H1 (cell line): ENCODE results near the gene ALOX5AP. TPM values are rescaled to one million over a fixed set of nuclear protein-coding genes. Genes with fewer than 3 reads are reported as not detected.

ENCODE experiments used
- CTCF ChIA-PET: fragments of 300-600 bp; sonication (Branson Sonifier 250); formaldehyde crosslinking; loops from one replicate; lab custom pipeline; 2021; ENCODE audit not compliant: partially characterized antibody; lab: Charles Lee
- POLR2A ChIA-PET: fragments of 300-600 bp; sonication (Branson Sonifier 250); formaldehyde crosslinking; loops from one replicate; lab custom pipeline; 2021; ENCODE audit warnings: inconsistent platforms; ENCODE audit not compliant: partially characterized antibody; lab: Charles Lee
- DNase-seq, 2 experiments: peaks; one replicate each; pipeline versions ENCODE4 v3.0.0 to v3.0.0-alpha.2; 2010 to 2022; ENCODE audit warnings: low spot score in 2 of 2, low read depth in 1 of 2, mixed read lengths in 1 of 2
- FAIRE-seq: peaks from 2 replicates; lab custom pipeline; 2011; peaks lifted over from hg19 to GRCh38; lab: Jason Lieb, UNC
- H2AFZ ChIP-seq: 2 replicates; pipeline ENCODE4 v1.8.1; 2012; ENCODE audit warnings: low read length, inconsistent platforms
- H2AK5ac ChIP-seq: 2 replicates; pipeline ENCODE4 v1.6.1; 2013; ENCODE audit warnings: low read depth, low read length
- H2BK120ac ChIP-seq: replicated peaks from 2 replicates; pipeline ENCODE3; 2013; ENCODE audit warnings: low read depth, low read length, inconsistent platforms
- H2BK12ac ChIP-seq: 2 replicates; pipeline ENCODE4 v1.6.1; 2013; ENCODE audit warnings: low read depth, low read length
- H2BK15ac ChIP-seq: 2 replicates; pipeline ENCODE4 v1.6.1; 2013; ENCODE audit warnings: low read length
- H2BK20ac ChIP-seq: 2 replicates; pipeline ENCODE4 v1.6.1; 2013; ENCODE audit warnings: low read length
- H2BK5ac ChIP-seq: 2 replicates; pipeline ENCODE4 v1.6.1; 2013; ENCODE audit warnings: low read depth, low read length
- H3K14ac ChIP-seq: 2 replicates; pipeline ENCODE4 v1.6.1; 2013; ENCODE audit warnings: inconsistent platforms; ENCODE audit not compliant: insufficient read length
- H3K18ac ChIP-seq: 2 replicates; pipeline ENCODE4 v1.6.1; 2013; ENCODE audit warnings: low read length; ENCODE audit errors: extremely low read depth
- H3K23ac ChIP-seq: 2 replicates; pipeline ENCODE4 v1.6.1; 2013; ENCODE audit warnings: inconsistent platforms; ENCODE audit not compliant: insufficient read length
- H3K23me2 ChIP-seq: 2 replicates; pipeline ENCODE4 v1.6.1; 2013; ENCODE audit warnings: low read depth, low read length
- H3K27ac ChIP-seq: 2 replicates; pipeline ENCODE4 v1.6.1; 2011; ENCODE audit warnings: low read depth, low read length, inconsistent platforms
- H3K27me3 ChIP-seq, 4 experiments: replicated peaks in 1 of 4; 1 replicate in 1 of 4; 2 replicates in 3 of 4; pipeline versions ENCODE4 v1.6.1 to v1.8.1; 2011 to 2013; ENCODE audit warnings: low read length in 3 of 4, mild to moderate bottlenecking in 3 of 4, inconsistent platforms in 2 of 4, mixed read lengths in 2 of 4, moderate library complexity in 1 of 4; ENCODE audit not compliant: control insufficient read depth in 3 of 4, insufficient read depth in 3 of 4; ENCODE audit errors: extremely low read depth in 1 of 4
- H3K36me3 ChIP-seq, 4 experiments: 2 replicates each; pipeline versions ENCODE4 v1.6.1 to v1.8.1; 2011 to 2013; ENCODE audit warnings: mild to moderate bottlenecking in 4 of 4, low read length in 3 of 4, moderate library complexity in 2 of 4, control low read depth in 1 of 4, inconsistent platforms in 1 of 4; ENCODE audit not compliant: insufficient read depth in 4 of 4, control insufficient read depth in 2 of 4
- H3K4ac ChIP-seq: replicated peaks from 2 replicates; pipeline ENCODE3; 2013; ENCODE audit warnings: low read length, low read depth, mixed read lengths, inconsistent platforms; ENCODE audit not compliant: insufficient read length
- H3K4me1 ChIP-seq, 4 experiments: replicated peaks in 1 of 4; 1 replicate in 1 of 4; 2 replicates in 3 of 4; pipeline versions ENCODE4 v1.6.1 to v1.8.1; 2011 to 2013; ENCODE audit warnings: low read length in 3 of 4, inconsistent platforms in 2 of 4, mixed read lengths in 1 of 4; ENCODE audit not compliant: insufficient read depth in 4 of 4, control insufficient read depth in 3 of 4
- H3K4me2 ChIP-seq, 2 experiments: 2 replicates each; pipeline versions ENCODE4 v1.6.1 to v1.8.1; 2011 to 2013; ENCODE audit warnings: low read depth in 2 of 2, low read length in 2 of 2, control low read depth in 1 of 2, inconsistent platforms in 1 of 2, mild to moderate bottlenecking in 1 of 2; ENCODE audit not compliant: insufficient read depth in 1 of 2
- H3K4me3 ChIP-seq, 4 experiments: fragments of 200-600, 300-600 bp in 1 of 4; sonication (generic), shearing (Covaris generic), sonication (Bioruptor Twin) in 1 of 4; 2 replicates each; pipeline versions ENCODE4 v1.5.1 to v1.8.1; 2011 to 2016; ENCODE audit warnings: low read length in 4 of 4, low read depth in 3 of 4, control low read depth in 2 of 4, inconsistent platforms in 2 of 4, mild to moderate bottlenecking in 2 of 4, mixed read lengths in 1 of 4, moderate library complexity in 1 of 4; ENCODE audit not compliant: insufficient read depth in 2 of 4; ENCODE audit errors: extremely low read depth in 1 of 4
- H3K56ac ChIP-seq: replicated peaks from 2 replicates; pipeline ENCODE3; 2013; ENCODE audit warnings: low read depth, mild to moderate bottlenecking, mixed read lengths, low read length, inconsistent platforms; ENCODE audit not compliant: insufficient read length
- H3K79me1 ChIP-seq: 2 replicates; pipeline ENCODE4 v1.6.1; 2013; ENCODE audit warnings: low read depth, low read length, control low read depth
- H3K79me2 ChIP-seq, 2 experiments: 2 replicates each; pipeline versions ENCODE4 v1.6.1 to v1.8.1; 2012 to 2013; ENCODE audit warnings: low read length in 2 of 2, mild to moderate bottlenecking in 2 of 2, inconsistent platforms in 1 of 2; ENCODE audit not compliant: insufficient read depth in 2 of 2, control insufficient read depth in 1 of 2
- H3K9ac ChIP-seq, 4 experiments: replicated peaks in 1 of 4; 1 replicate in 1 of 4; 2 replicates in 3 of 4; pipeline versions ENCODE4 v1.6.1 to v1.8.1; 2011 to 2013; ENCODE audit warnings: low read depth in 3 of 4, low read length in 3 of 4, control low read depth in 2 of 4, mild to moderate bottlenecking in 2 of 4, moderate library complexity in 2 of 4, inconsistent platforms in 1 of 4; ENCODE audit errors: extremely low read depth in 1 of 4
- H3K9me3 ChIP-seq, 2 experiments: 2 replicates each; pipeline versions ENCODE4 v1.6.1 to v1.8.1; 2012 to 2013; ENCODE audit warnings: mild to moderate bottlenecking in 2 of 2, moderate library complexity in 2 of 2, control low read depth in 1 of 2, inconsistent platforms in 1 of 2, low read depth in 1 of 2, low read length in 1 of 2, mixed read lengths in 1 of 2; ENCODE audit not compliant: insufficient read depth in 2 of 2
- H4K20me1 ChIP-seq, 2 experiments: replicated peaks in 1 of 2; 2 replicates each; pipeline versions ENCODE3 to v1.8.1; 2011 to 2013; ENCODE audit warnings: inconsistent platforms in 2 of 2, low read length in 2 of 2, mild to moderate bottlenecking in 1 of 2; ENCODE audit not compliant: insufficient read depth in 2 of 2, control insufficient read depth in 1 of 2
- H4K5ac ChIP-seq: 2 replicates; pipeline ENCODE4 v1.6.1; 2013; ENCODE audit warnings: low read length, low read depth, mixed read lengths, inconsistent platforms; ENCODE audit not compliant: insufficient read length
- H4K8ac ChIP-seq: 2 replicates; pipeline ENCODE4 v1.8.0; 2013; ENCODE audit warnings: mild to moderate bottlenecking, moderate library complexity, low read length, inconsistent platforms; ENCODE audit not compliant: insufficient read depth; ENCODE audit errors: extremely low read depth
- H4K91ac ChIP-seq: replicated peaks from 2 replicates; pipeline ENCODE3; 2013; ENCODE audit warnings: low read length, mixed read lengths, inconsistent platforms; ENCODE audit not compliant: insufficient read length
- WGBS, 2 experiments: shearing (Covaris generic) in 1 of 2; methylation state at CpG; one replicate each; pipeline versions ENCODE4 v1.1.6 to v1.1.7; 2013 to 2015; ENCODE audit warnings: low lambda C conversion rate in 2 of 2, mixed read lengths in 2 of 2, inconsistent platforms in 1 of 2, low coverage in 1 of 2, missing lambda C conversion rate in 1 of 2; ENCODE audit not compliant: insufficient replicate concordance in 2 of 2, insufficient coverage in 1 of 2, insufficient read length in 1 of 2; ENCODE audit errors: extremely low coverage in 1 of 2, missing lambda C conversion rate in 1 of 2; 5-methylcytosine and 5-hydroxymethylcytosine counted together
- polyA plus RNA-seq, 7 experiments: library from polyadenylated mRNA; depleted of rRNA in 3 of 7; stranded (reverse) in 5 of 7; unstranded in 2 of 7; fragments of >200 nt in 5 of 7; fragments of 200-250 nt in 2 of 7; gene quantifications; 1 replicate in 5 of 7; 2 replicates in 1 of 7; 4 replicates in 1 of 7; pipeline versions ENCODE4 v1.2.1 to v1.2.3, GENCODE V29; 2011 to 2013; ENCODE audit warnings: missing spikeins in 2 of 7, mixed read lengths in 2 of 7
- total RNA-seq: library from RNA; stranded (reverse); fragmentation: NEBNext Ultra II Directional; extraction: Animal tissue kit (Norgen Biotek cat#: 25700); gene quantifications from 2 replicates; pipeline ENCODE4 v1.2.1, GENCODE V29; 2021

ALOX5AP gene
- total and polyA plus RNA-seq, 2 of the 8 experiments (the other 6 are each of a cell fraction or from before 2014, with no cell fraction given), result not detected

DNA sequence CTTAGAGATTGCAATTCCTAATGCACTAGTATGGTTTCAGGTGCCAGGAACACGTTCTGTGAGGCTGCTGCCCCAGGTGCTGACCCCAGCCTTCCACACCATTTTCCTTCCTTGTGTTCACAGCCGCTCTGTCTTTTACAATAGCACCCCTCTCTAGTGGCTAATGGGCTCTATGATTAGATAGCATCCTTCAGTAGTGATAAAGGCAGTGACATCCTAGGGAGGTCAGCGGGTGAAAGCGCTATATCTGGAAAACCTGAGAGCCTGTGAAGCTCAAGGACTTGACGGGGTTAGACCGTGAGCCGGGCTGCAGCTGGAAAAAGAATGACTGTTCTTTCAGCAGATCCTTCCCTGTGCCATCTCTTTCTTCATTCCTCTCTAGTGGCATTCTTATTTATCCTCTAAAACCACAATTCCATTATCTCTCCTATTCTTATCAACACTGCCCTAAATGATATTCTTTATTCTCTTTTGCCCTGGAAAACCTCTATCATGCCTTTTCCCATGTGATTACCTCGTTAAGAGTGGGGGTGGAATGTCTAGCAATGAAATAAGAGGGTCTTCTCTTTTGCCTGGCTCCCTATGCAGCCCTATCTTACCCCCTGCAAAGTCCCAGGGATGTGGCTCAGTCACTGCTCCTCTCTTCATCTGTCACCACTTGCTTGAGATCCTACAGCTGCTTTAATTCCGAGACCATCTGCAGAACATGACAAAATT lies 21.8 kb downstream of the ALOX5AP start:
- H2BK20ac ChIP-seq, result no peak overlapping the region
- H3K23ac ChIP-seq, result no peak overlapping the region
- H3K4ac ChIP-seq, result no peak overlapping the region
- no peaks in the 10 kb centered on the region for H3K79me2 ChIP-seq
- no peaks in the 10 kb centered on the region for H3K36me3 ChIP-seq
- no peak overlapping the region for H3K27ac ChIP-seq
- FAIRE-seq (no peak), DNase-seq (no peak)
- no peak overlapping the region for H2BK5ac ChIP-seq
- H4K5ac ChIP-seq, result no peak overlapping the region
- H3K79me1 ChIP-seq, result no peaks in the 10 kb centered on the region
- POLR2A ChIA-PET, result no interaction called here
- H2BK12ac ChIP-seq, result no peak overlapping the region
- H3K4me3 ChIP-seq, result no peak overlapping the region
- no peaks in the 10 kb centered on the region for H3K4me1 ChIP-seq
- no peak overlapping the region for H2AFZ ChIP-seq
- no peak overlapping the region for H3K4me2 ChIP-seq
- CTCF ChIA-PET, result interaction anchor here (1.2 to 1.6 kb wide), 2 partner anchors 10 to 50 kb away, joined by 4 read pairs; no protein-coding TSS in a partner anchor
- H4K8ac ChIP-seq, result no peak overlapping the region
- WGBS, 2 experiments, result 84% methylated on average over 9 of the region's 9 CpGs; no CpG with 5 or more reads in 1 of the 2 experiments
- no peak overlapping the region for H2BK120ac ChIP-seq
- no peaks in the 10 kb centered on the region for H3K9me3 ChIP-seq
- H2AK5ac ChIP-seq, result no peak overlapping the region
- H3K14ac ChIP-seq, result no peak overlapping the region
- no peaks in the 10 kb centered on the region for H4K20me1 ChIP-seq
- no peaks in the 10 kb centered on the region for H3K23me2 ChIP-seq
- no peak overlapping the region for H2BK15ac ChIP-seq
- H3K18ac ChIP-seq, result no peak overlapping the region
- no peak overlapping the region for H3K56ac ChIP-seq
- no peaks in the 10 kb centered on the region for H3K27me3 ChIP-seq
- H3K9ac ChIP-seq, result no peak overlapping the region
- no peak overlapping the region for H4K91ac ChIP-seq
